GM19035 (cell line): ENCODE data around the gene ZNF445.
"Not testable (repeated sequence)": the region's sequence is repeated elsewhere in the genome, so short reads cannot be mapped to it uniquely, and the experiment has no call there.

ENCODE experiments used
- ATAC-seq: cut with Tn5 transposase; IDR thresholded peaks from one replicate; pipeline ENCODE4 v1.9.1; 2021; ENCODE audit not compliant: unreplicated experiment

The ZNF445 gene

GRCh38 chr3:44476963-44477311, 533 bp downstream of the ZNF445 start:
- ATAC-seq: no peak

- ATAC-seq: no peak
These were observed 1.3 kb downstream of the ZNF445 start for GRCh38 chr3:44476181-44476611.

- not testable (repeated sequence) for ATAC-seq
These were observed 2.6 kb downstream of the ZNF445 start for GRCh38 chr3:44474886-44475285.

- no peak for ATAC-seq
These were observed 7.0 kb downstream of the ZNF445 start for GRCh38 chr3:44470430-44470829.

GRCh38 chr3:44469914-44470313, 7.6 kb downstream of the ZNF445 start:
- ATAC-seq: no peak

GRCh38 chr3:44468572-44469520, 8.6 kb downstream of the ZNF445 start:
- ATAC-seq: no peak

- ATAC-seq: not testable (repeated sequence)
These were observed 9.4 kb downstream of the ZNF445 start for GRCh38 chr3:44468099-44468537.

- ATAC-seq: no peak
These were observed 10.2 kb downstream of the ZNF445 start for GRCh38 chr3:44467241-44467640.

GRCh38 chr3:44464920-44465319, 12.6 kb downstream of the ZNF445 start:
- not testable (repeated sequence) for ATAC-seq

GRCh38 chr3:44464509-44464908, 13.0 kb downstream of the ZNF445 start:
- no peak for ATAC-seq

- not testable (repeated sequence) for ATAC-seq
These were observed 17.4 kb downstream of the ZNF445 start for GRCh38 chr3:44460050-44460449.

GRCh38 chr3:44455318-44455717, 22.2 kb downstream of the ZNF445 start:
- ATAC-seq: no peak

- no peak for ATAC-seq
These were observed 23.2 kb downstream of the ZNF445 start for GRCh38 chr3:44454258-44454657.

- ATAC-seq: no peak
These were observed 26.0 kb downstream of the ZNF445 start for GRCh38 chr3:44451441-44451840.

- ATAC-seq: no peak
These were observed 30.5 kb downstream of the ZNF445 start for GRCh38 chr3:44446929-44447328.

- ATAC-seq: no peak
These were observed 31.7 kb downstream of the ZNF445 start for GRCh38 chr3:44445786-44446185.

- ATAC-seq: no peak
These were observed 32.4 kb downstream of the ZNF445 start for GRCh38 chr3:44444896-44445691.

GRCh38 chr3:44444437-44444836, 33.0 kb downstream of the ZNF445 start:
- no peak for ATAC-seq

GRCh38 chr3:44442596-44443309, 34.7 kb downstream of the ZNF445 start:
- ATAC-seq: no peak

GRCh38 chr3:44439499-44440295, 37.8 kb downstream of the ZNF445 start:
- peak; percentile 96 for ATAC-seq
